CD4-positive, alpha-beta memory T cell (primary cell): ENCODE results near the gene FAM171A2. TPM values are rescaled to one million over a fixed set of nuclear protein-coding genes. Genes with fewer than 3 reads are reported as not detected.

Experiments used
- CTCF ChIA-PET: fragments of 350-600 bp; sonication (Branson Sonifier 250); formaldehyde crosslinking; loops from one replicate; lab custom pipeline; 2021; ENCODE audit warnings: inconsistent platforms; ENCODE audit not compliant: partially characterized antibody; lab: Charles Lee
- POLR2A ChIA-PET: fragments of 350-600 bp; sonication (Branson Sonifier 250); formaldehyde crosslinking; loops from one replicate; lab custom pipeline; 2021; ENCODE audit not compliant: partially characterized antibody; lab: Charles Lee
- DNase-seq, 5 donors: peaks; one replicate each; pipeline versions ENCODE4 v3.0.0 to v3.0.0-alpha.2; 2020 to 2022; ENCODE audit warnings: mixed read lengths in 1 of 5
- H3K27ac ChIP-seq: one replicate; pipeline ENCODE4 v1.7.0; 2013; ENCODE audit warnings: low read depth, low read length
- H3K27me3 ChIP-seq: 2 replicates; pipeline ENCODE4 v1.7.0; 2013; ENCODE audit warnings: mild to moderate bottlenecking, low read length, moderate library complexity; ENCODE audit not compliant: insufficient read depth
- H3K36me3 ChIP-seq: 2 replicates; pipeline ENCODE4 v1.7.0; 2013; ENCODE audit warnings: mild to moderate bottlenecking, low read length, moderate library complexity; ENCODE audit not compliant: insufficient read depth
- H3K4me1 ChIP-seq: 2 replicates; pipeline ENCODE4 v1.7.0; 2013; ENCODE audit warnings: mild to moderate bottlenecking, low read length, moderate library complexity; ENCODE audit not compliant: insufficient read depth
- H3K4me3 ChIP-seq, 2 donors: one replicate each; pipeline ENCODE4 v1.7.0; 2013; ENCODE audit warnings: low read length in 2 of 2, mild to moderate bottlenecking in 1 of 2
- H3K9me3 ChIP-seq, 2 donors: one replicate each; pipeline ENCODE4 v1.7.0; 2013; ENCODE audit warnings: low read length in 2 of 2, control low read depth in 1 of 2; ENCODE audit not compliant: control insufficient read depth in 1 of 2
- H3K27ac Mint-ChIP-seq, 7 donors: one replicate each; pipeline ENCODE4 v1.8.0; 2020 to 2021; ENCODE audit warnings: mixed read lengths in 7 of 7, mild to moderate bottlenecking in 6 of 7, inconsistent platforms in 3 of 7, moderate library complexity in 3 of 7
- H3K27me3 Mint-ChIP-seq, 2 donors: one replicate each; pipeline ENCODE4 v1.8.0; 2020 to 2021; ENCODE audit warnings: mixed read lengths in 2 of 2
- H3K36me3 Mint-ChIP-seq, 2 donors: one replicate each; pipeline ENCODE4 v1.8.0; 2020 to 2021; ENCODE audit warnings: mixed read lengths in 2 of 2, inconsistent platforms in 1 of 2, mild to moderate bottlenecking in 1 of 2
- H3K4me1 Mint-ChIP-seq, 4 donors: one replicate each; pipeline ENCODE4 v1.8.0; 2020 to 2021; ENCODE audit warnings: mixed read lengths in 4 of 4, mild to moderate bottlenecking in 1 of 4
- H3K4me3 Mint-ChIP-seq, 8 donors: one replicate each; pipeline ENCODE4 v1.8.0; 2020 to 2021; ENCODE audit warnings: mixed read lengths in 8 of 8, mild to moderate bottlenecking in 7 of 8, moderate library complexity in 6 of 8, inconsistent platforms in 3 of 8
- H3K9me3 Mint-ChIP-seq, 8 donors: one replicate each; pipeline ENCODE4 v1.8.0; 2020 to 2021; ENCODE audit warnings: mixed read lengths in 8 of 8, mild to moderate bottlenecking in 5 of 8, inconsistent platforms in 3 of 8, moderate library complexity in 1 of 8
- intact Hi-C: fragments of 100-400 bp; cut with micrococcal nuclease; formaldehyde crosslinking; loops from one replicate; pipeline ENCODE4 v1.15.1; 2023
- polyA plus RNA-seq, 2 donors: library from polyadenylated mRNA; unstranded; fragments of 300-500 nt; fragmentation: Illumina TruSeq; gene quantifications; one replicate each; pipeline ENCODE4 v1.2.3, GENCODE V29; 2021
- total RNA-seq, 2 experiments: library from RNA; stranded (reverse); gene quantifications; one replicate each; pipeline ENCODE4 v1.2.3, GENCODE V29; 2021

The FAM171A2 gene
- total and polyA plus RNA-seq, 4 experiments from 2014 or later, result 0.13 to 0.72 (median 0.52) TPM; not detected in 1

DNA sequence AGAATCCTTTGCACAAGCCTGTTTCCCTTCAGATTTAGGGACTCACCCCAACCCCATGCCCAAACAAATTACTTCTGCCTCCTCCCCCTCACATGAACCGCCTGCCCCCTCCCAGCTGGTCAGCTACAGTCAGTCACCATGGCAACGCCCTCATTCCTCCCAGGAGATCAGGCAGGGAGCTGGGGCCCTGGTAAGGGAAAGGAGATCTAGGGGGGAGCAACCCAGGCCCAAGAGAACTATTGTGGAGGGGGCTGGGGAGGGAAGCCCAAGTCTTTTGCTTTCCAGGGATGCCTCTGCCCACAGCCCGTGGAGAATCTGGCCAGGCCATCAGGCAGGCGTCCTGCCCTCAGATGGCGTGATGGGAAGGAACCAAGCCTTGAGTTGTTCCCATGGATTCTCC is 2.8 kb downstream of the FAM171A2 start:
- H3K27ac Mint-ChIP-seq, result no peak overlapping the region
- no peaks in the 10 kb centered on the region for H3K9me3 ChIP-seq
- H3K4me3 ChIP-seq, result no peak overlapping the region
- peaks cover 7 to 11% of the 10 kb centered on the region in 2 donors for H3K27me3 Mint-ChIP-seq
- H3K36me3 ChIP-seq, result no peaks in the 10 kb centered on the region
- POLR2A ChIA-PET, result no interaction called here
- H3K9me3 Mint-ChIP-seq, result no peaks in the 10 kb centered on the region
- H3K36me3 Mint-ChIP-seq, result no peaks in the 10 kb centered on the region
- CTCF ChIA-PET, result interaction anchor here (2.2 to 2.8 kb wide), 2 partner anchors 8 to 15 kb away, joined by 6 to 26 read pairs; partner anchors contain the start of gene GRN
- H3K4me1 Mint-ChIP-seq, result peaks cover 0 to 8% (median 3%) of the 10 kb centered on the region in 4 donors
- peaks cover 3% of the 10 kb centered on the region for H3K27me3 ChIP-seq
- no peak overlapping the region for H3K4me3 Mint-ChIP-seq
- H3K4me1 ChIP-seq, result no peaks in the 10 kb centered on the region
- H3K27ac ChIP-seq, result no peak overlapping the region
- intact Hi-C loops, result no loop called here
- no peak for DNase-seq

- Histone ChIP-seq H3K27ac (no peak overlapping the region), H3K27me3 (peaks cover 3% of the 10 kb centered on the region), H3K9me3 (no peaks in the 10 kb centered on the region), H3K4me3 (no peak overlapping the region), H3K4me1 (no peaks in the 10 kb centered on the region), H3K36me3 (no peaks in the 10 kb centered on the region)
- no peaks in the 10 kb centered on the region for H3K9me3 Mint-ChIP-seq
- H3K4me3 Mint-ChIP-seq, result peak overlapping the region in 1 of 8 donors; percentile 7
- ChIA-PET CTCF (interaction anchor here (1.0 to 2.2 kb wide), 3 partner anchors 9 to 30 kb away, joined by 3 to 6 read pairs (median 4); partner anchors contain the start of gene GRN), POLR2A (no interaction called here)
- H3K36me3 Mint-ChIP-seq, result no peaks in the 10 kb centered on the region
- DNase-seq, result no peak
- H3K4me1 Mint-ChIP-seq, result peaks cover 0 to 8% (median 3%) of the 10 kb centered on the region in 4 donors
- H3K27ac Mint-ChIP-seq, result no peak overlapping the region
- H3K27me3 Mint-ChIP-seq, result peaks cover 2 to 8% of the 10 kb centered on the region in 2 donors
- intact Hi-C loops, result no loop called here
Measured at GRCh38 chr17:44360144-44360533, 3.5 kb downstream of the FAM171A2 start.

GRCh38 chr17:44359458-44360143 is 4.1 kb downstream of the FAM171A2 start:
- H3K9me3 Mint-ChIP-seq, result no peaks in the 10 kb centered on the region
- H3K27ac ChIP-seq, result no peak overlapping the region
- no peak overlapping the region for H3K4me3 Mint-ChIP-seq
- no peak for DNase-seq
- intact Hi-C loops, result no loop called here
- peaks cover 3% of the 10 kb centered on the region for H3K27me3 ChIP-seq
- ChIA-PET CTCF (interaction anchor here (1.0 to 2.2 kb wide), 6 partner anchors 9 to 29 kb away, joined by 3 to 9 read pairs (median 6); partner anchors contain the start of gene GRN), POLR2A (no interaction called here)
- H3K4me1 Mint-ChIP-seq, result peaks cover 0 to 8% (median 3%) of the 10 kb centered on the region in 4 donors
- no peaks in the 10 kb centered on the region for H3K9me3 ChIP-seq
- peaks cover 0 to 4% of the 10 kb centered on the region in 2 donors for H3K27me3 Mint-ChIP-seq
- peak overlapping the region in 2 of 7 donors; percentile 23 to 69 for H3K27ac Mint-ChIP-seq
- no peaks in the 10 kb centered on the region for H3K36me3 ChIP-seq
- H3K36me3 Mint-ChIP-seq, result no peaks in the 10 kb centered on the region
- H3K4me1 ChIP-seq, result no peaks in the 10 kb centered on the region
- no peak overlapping the region for H3K4me3 ChIP-seq

- peaks cover 0 to 8% (median 3%) of the 10 kb centered on the region in 4 donors for H3K4me1 Mint-ChIP-seq
Measured at GRCh38 chr17:44359006-44359405, 4.6 kb downstream of the FAM171A2 start.

DNA sequence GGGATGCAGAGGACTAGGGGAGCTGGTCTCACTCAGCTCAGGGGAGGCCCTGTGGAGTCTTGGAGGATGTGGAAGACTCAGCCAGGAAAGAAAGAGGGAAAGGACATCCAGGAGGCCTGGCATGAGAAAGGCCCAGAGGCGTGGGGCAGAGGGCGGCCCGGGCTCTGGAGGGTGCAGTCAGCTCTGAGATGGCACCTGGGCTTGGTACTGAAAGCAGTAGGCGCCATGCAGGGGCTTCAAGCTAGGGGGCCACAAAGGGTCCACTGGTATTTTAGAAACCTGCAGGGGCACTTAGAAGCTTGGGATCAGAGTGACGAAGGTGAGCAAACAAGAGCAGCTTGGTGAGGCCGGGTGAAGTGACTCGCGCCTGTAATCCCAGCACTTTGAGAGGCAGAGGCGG is 5.6 kb downstream of the FAM171A2 start:
- H3K27me3 ChIP-seq, result peaks cover 3% of the 10 kb centered on the region
- intact Hi-C loops, result no loop called here

More at GRCh38 chr17:44359006-44359405, 4.6 kb downstream of the FAM171A2 start:
- POLR2A ChIA-PET, result no interaction called here
- intact Hi-C loops, result no loop called here
- H3K4me3 ChIP-seq, result no peak overlapping the region
- H3K27me3 Mint-ChIP-seq, result peaks cover 0 to 4% of the 10 kb centered on the region in 2 donors
- H3K36me3 ChIP-seq, result no peaks in the 10 kb centered on the region
- no peaks in the 10 kb centered on the region for H3K36me3 Mint-ChIP-seq
- no peaks in the 10 kb centered on the region for H3K9me3 Mint-ChIP-seq
- H3K27ac ChIP-seq, result no peak overlapping the region
- no peak for DNase-seq
- H3K27ac Mint-ChIP-seq, result peak overlapping the region in 2 of 7 donors; percentile 23 to 66
- CTCF ChIA-PET, result interaction anchor here (1.8 to 1.9 kb wide), 3 partner anchors 8 to 18 kb away, joined by 6 to 9 read pairs (median 8); partner anchors contain the start of gene GRN
- H3K9me3 ChIP-seq, result no peaks in the 10 kb centered on the region
- H3K4me3 Mint-ChIP-seq, result no peak overlapping the region
- no peaks in the 10 kb centered on the region for H3K4me1 ChIP-seq
- peaks cover 3% of the 10 kb centered on the region for H3K27me3 ChIP-seq

GRCh38 chr17:44356241-44356640 is 7.4 kb downstream of the FAM171A2 start:
- H3K4me1 Mint-ChIP-seq, result peaks cover 5 to 8% (median 5%) of the 10 kb centered on the region in 4 donors
- H3K4me3 Mint-ChIP-seq, result no peak overlapping the region
- peaks cover 0 to 3% of the 10 kb centered on the region in 2 donors for H3K36me3 Mint-ChIP-seq
- Histone ChIP-seq H3K36me3 (no peaks in the 10 kb centered on the region), H3K27ac (no peak overlapping the region), H3K4me1 (no peaks in the 10 kb centered on the region), H3K27me3 (no peaks in the 10 kb centered on the region), H3K4me3 (no peak overlapping the region), H3K9me3 (no peaks in the 10 kb centered on the region)
- intact Hi-C loops, result no loop called here
- peaks cover 0 to 2% of the 10 kb centered on the region in 2 donors for H3K27me3 Mint-ChIP-seq
- no peak for DNase-seq
- ChIA-PET POLR2A (no interaction called here), CTCF (no interaction called here)
- H3K9me3 Mint-ChIP-seq, result no peaks in the 10 kb centered on the region
- no peak overlapping the region for H3K27ac Mint-ChIP-seq

More for the DNA sequence above, 5.6 kb downstream of the FAM171A2 start:
- Histone ChIP-seq H3K9me3 (no peaks in the 10 kb centered on the region), H3K27ac (no peak overlapping the region), H3K4me3 (no peak overlapping the region), H3K4me1 (no peaks in the 10 kb centered on the region), H3K36me3 (no peaks in the 10 kb centered on the region)
- Mint-ChIP-seq H3K4me1 (peaks cover 2 to 8% (median 3%) of the 10 kb centered on the region in 4 donors), H3K9me3 (no peaks in the 10 kb centered on the region), H3K27me3 (peaks cover 0 to 2% of the 10 kb centered on the region in 2 donors), H3K4me3 (no peak overlapping the region), H3K36me3 (no peaks in the 10 kb centered on the region), H3K27ac (no peak overlapping the region)
- no peak for DNase-seq
- CTCF ChIA-PET, result interaction anchor here (0.5 to 1.9 kb wide), 7 partner anchors 8 to 1863 kb away, joined by 3 to 9 read pairs (median 5); partner anchors contain the start of gene GRN
- POLR2A ChIA-PET, result interaction anchor here (0.9 kb wide), 1 partner anchor 12 kb away, joined by 3 read pairs; no protein-coding TSS in a partner anchor

DNA sequence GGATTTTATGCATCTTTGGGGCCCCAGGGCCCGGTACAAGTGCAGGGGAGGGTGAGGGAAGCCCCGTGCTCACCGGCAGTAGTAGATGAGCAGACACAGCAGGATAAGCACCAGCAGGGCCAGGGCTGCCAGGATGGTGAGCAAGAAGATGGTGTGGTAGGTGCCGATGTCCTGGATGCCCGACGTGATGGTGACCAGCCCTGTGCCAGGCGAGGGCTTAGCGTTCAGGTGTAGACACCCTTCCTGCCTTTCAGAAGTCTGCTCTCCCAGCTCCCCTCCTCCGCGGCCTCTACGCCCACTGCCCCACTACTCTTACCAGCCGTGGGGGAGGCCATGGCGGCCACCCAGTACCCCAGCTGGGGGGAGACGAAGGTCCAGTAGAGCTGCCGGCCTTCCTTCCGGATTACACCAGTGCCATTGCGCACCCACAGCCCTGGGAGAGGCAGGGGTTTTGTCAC is 8.0 kb downstream of the FAM171A2 start:
- ChIA-PET POLR2A (interaction anchor here (1.8 kb wide), 1 partner anchor 7 kb away, joined by 11 read pairs; the partner anchor contains the start of gene FAM171A2), CTCF (interaction anchor here (0.5 to 1.4 kb wide), 2 partner anchors 12 to 708 kb away, joined by 3 to 4 read pairs; no protein-coding TSS in a partner anchor)
- Mint-ChIP-seq H3K4me3 (peak overlapping the region in 2 of 8 donors; percentile 2 to 46), H3K36me3 (peaks cover 0 to 3% of the 10 kb centered on the region in 2 donors), H3K27me3 (peaks cover 0 to 2% of the 10 kb centered on the region in 2 donors), H3K27ac (peak overlapping the region in 2 of 7 donors; percentile 19 to 63), H3K4me1 (peaks cover 5 to 8% (median 7%) of the 10 kb centered on the region in 4 donors), H3K9me3 (no peaks in the 10 kb centered on the region)
- no peak for DNase-seq
- Histone ChIP-seq H3K27me3 (no peaks in the 10 kb centered on the region), H3K9me3 (no peaks in the 10 kb centered on the region), H3K4me3 (no peak overlapping the region), H3K27ac (no peak overlapping the region), H3K36me3 (no peaks in the 10 kb centered on the region), H3K4me1 (no peaks in the 10 kb centered on the region)
- intact Hi-C loops, result no loop called here
